ENCODE measurements around the gene DCHS2.

DCHS2 gene

DNA sequence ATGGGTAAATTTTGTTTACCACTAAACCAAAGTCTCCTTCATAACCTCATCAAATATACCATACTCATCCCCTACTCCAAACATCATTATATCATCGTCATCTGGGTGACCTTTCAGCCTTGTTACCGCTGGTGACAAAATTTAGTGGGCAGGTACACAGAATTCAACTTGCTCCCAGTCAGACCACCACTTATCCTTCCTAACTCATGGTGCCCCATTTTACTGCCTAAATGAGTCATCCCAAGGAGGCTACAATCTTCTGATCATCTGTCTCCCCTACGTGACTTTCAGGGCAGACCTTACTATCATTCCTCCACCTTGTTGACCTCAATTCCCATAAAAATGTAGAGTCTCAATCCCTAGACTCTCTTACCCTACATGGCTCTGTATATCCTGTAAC lies 49.6 kb downstream of the DCHS2 start:
- DNase-seq: no peak

DNA sequence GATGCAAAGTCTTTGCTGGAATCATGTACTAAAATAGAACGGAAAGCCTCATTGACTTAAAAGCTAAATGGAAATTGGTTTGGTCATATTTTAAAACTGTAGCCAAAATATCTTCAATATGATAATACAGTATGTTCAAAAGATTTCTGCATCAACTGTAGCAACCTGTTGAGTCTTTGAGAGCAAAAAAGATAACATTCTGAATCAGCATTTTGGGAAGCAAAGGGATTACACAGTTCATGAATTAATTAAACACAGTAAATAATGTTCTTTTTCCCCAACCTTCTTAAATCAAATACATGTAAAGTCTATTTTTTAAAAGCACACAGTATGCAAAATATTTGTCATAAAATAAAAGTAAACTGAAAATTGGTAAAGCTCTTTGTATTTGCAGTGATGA lies 50.5 kb downstream of the DCHS2 start:
- DNase-seq: no peak

DNA sequence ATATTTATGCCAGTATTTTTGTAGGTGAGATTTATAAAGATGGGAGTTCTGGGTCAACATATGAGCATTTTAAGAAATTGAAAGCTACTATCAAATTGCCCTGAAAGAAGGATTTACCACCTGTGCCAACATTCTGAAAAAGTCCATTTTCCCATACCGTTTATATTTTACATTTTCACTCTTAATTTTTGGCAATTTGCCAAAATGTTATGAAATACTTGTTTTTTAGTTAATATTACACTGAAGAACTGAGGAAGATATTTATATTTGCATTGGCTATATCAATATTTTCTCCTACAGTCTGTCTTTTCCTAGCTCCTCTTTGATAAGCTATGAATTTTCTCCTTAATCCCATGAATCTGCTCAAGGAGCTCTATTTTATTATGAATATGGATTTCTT lies 52.4 kb downstream of the DCHS2 start:
- no peak for DNase-seq

DNA sequence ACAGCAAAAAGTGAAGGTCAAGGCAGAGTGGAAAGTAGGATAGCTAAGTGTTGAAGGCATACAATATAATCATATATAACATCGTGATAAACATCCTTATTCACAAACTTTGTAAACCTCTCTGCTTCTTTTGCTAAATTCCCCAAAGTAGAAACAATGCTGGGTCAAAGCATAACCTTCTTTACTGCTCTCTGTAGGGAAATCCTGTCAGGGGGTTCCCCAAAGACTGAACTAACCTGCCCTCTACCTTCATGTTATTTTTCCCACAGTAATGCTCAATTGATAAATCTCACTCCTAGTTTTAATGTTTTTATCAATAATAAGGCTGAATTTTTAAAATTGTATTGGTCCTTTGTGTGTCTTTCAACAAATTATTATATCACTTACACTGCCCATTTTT lies 55.7 kb downstream of the DCHS2 start:
- no peak for DNase-seq

DNA sequence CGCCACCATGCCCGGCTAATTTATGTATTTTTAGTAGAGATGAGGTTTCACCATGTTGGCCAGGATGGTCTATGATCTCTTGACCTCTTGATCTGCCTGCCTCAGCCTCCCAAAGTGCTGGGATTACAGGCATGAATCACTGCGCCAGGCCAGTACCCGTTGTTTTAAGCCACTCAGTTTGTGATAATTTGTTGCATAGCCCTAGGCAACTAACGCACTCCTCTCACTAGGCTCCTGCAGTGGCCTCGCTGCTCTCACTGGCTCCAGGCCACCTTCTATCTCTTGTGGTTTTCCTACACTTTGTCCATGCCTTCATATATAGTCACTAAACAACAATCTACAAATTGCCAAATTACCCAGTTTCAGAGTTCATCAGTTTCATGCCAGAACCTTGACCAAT lies 58.1 kb downstream of the DCHS2 start:
- no peak for DNase-seq

DNA sequence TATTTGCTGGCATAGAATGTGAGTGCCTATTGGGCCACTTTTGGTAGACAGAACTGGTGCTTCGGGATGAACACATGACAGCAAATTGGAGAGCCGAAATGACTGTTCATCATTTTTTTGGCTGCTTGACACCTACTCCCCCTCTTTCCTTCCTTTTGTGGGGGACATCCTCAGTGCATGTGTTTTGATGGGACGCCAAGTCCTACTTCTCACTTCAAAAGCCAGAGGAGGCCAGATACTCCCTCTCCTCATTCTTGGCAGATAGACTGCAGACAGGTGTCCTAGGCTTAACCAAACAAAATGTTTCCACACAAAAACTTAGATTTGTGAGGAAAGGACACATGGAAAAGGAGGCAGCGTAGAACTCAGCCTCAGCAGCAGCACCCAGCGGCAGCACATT lies 62.4 kb downstream of the DCHS2 start:
- DNase-seq: no peak

DNA sequence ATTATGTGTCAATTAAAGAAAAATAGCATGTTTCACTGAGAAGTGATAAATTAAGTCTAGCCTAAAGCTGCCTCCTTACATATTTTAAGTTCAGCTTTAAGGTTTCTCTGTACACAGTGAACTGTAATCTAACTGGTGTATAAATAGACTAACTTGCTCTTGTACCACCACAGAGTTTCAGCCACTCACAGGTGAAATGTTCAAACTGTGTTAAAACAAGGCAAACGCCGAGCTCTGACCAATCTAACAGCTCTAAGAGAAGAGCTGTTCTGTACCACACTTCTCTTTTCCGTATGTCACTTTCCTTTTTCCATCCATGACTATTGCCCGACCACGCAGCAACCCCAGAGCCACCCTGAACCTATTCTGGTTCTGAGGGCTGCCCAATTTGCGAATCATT lies 64.5 kb downstream of the DCHS2 start:
- no peak for DNase-seq

DNA sequence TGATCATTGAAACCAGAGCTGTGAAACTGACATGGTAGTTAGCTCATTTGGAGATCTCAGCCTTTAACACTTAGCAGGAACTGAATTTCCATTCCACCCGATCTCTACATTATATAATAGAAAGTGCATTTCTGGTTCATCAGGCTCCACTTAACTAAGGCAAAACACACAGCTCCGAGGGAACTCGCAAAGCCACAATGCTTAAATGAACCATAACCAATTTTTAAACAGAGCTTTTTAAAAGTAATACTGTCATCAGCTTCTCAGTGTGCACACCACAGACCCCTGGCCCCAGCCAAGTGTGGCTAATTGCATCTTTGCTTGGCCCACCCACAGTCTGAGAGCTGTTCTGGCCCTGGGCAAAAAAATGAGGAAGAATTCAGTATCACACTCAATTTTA lies 66.1 kb downstream of the DCHS2 start:
- no peak for DNase-seq

DNA sequence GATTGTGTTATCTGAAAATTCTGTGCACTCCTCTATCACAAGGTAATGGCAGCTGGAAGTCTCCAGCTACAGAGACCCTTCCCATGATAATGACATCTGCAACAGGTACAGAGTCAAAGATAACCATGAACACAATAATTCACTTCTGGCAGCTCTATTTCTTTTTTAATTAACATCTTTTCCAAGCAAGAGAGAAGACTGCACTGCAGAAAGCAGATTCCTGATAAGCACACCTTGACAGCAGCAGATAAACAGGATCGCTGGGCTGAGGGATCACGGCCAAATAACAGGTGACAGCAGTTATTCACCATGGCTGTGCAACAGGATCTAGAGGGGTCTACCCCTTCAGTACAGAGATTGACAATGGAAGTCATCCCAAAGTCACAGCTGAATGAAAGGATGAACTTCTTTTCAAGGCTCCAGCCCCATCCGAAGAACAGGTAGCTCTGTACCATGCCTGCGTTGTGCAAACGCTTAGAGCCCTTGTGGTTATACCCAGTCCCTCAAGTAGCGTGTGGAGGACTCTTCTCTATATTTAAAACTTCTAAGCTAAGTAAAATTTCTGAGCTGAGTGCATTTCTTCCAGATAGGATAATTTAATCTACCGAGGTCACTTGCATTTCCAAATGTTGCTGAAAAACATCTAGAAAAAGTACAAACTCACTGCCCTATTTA lies 66.7 kb downstream of the DCHS2 start:
- no peak for DNase-seq

DNA sequence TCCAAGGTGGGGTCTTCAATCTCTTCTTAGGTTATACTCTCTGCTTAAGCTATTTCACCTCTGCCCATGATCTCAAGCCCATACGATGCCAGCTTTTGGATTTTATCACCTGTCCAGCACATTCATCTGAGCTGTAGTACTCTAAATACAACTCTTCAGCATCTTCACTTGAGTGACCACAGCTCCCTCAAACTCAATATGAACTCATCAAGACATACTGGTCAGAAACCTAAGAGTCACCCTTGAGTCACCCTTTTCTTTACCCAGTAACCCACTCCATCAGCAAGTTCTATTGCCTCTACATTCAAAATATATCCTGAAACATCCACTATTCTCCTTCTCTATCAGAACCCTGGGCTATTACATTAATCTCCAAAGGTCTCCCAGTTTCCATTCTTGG lies 69.4 kb downstream of the DCHS2 start:
- no peak for DNase-seq

DNA sequence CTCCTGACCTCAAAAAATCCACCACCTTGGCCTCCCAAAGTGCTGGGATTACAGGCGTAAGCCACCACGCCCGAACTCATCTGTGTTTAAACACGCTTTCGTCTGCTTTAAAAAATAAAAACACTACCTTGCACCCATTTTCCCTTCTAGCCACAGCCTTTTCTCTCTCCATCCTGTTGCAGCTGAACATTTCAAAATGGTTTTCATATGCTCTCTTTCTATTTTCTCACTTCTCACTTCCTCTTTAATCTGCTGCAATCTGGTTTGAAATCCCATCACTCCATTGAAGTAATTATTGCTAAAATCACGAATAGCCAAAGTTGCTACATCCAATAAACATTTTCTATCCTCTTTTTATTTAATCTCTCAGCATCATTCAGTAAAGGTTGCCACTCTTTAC lies 70.0 kb downstream of the DCHS2 start:
- DNase-seq: no peak

DNA sequence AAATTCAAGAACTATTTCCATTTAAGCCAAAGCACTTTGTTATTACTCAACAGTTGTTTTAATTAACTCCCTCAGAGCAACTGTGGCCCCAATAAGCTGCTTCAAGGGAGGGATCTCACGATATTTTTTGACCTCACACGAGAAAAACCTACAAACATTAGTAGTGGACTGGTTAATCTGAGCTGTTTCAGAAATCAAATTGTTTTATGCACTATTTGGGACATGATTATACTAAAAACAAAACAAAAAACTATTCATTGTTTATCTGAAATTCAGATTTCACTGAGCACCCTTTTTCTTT lies 74.3 kb downstream of the DCHS2 start:
- DNase-seq: no peak

DNA sequence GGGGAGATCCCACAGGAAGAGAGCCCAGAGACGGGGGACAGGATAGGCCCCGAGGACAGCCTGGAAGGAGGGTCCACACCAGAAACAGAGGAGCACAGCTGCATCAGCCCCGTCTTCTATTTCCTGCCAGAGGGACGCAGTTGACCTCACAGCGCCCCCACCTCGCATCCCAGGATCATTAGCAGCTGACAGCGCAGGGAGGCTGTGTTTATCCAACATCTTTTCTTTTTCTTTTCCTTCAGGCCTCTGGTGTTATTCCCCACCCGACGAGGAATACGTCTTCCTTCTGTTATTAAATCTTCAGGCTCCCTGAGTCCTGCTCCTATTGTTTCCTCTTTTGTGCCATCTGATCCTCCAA lies 75.4 kb downstream of the DCHS2 start:
- DNase-seq: peak in 5 of 14 donors; percentile 5 to 46 (median 21)

DNA sequence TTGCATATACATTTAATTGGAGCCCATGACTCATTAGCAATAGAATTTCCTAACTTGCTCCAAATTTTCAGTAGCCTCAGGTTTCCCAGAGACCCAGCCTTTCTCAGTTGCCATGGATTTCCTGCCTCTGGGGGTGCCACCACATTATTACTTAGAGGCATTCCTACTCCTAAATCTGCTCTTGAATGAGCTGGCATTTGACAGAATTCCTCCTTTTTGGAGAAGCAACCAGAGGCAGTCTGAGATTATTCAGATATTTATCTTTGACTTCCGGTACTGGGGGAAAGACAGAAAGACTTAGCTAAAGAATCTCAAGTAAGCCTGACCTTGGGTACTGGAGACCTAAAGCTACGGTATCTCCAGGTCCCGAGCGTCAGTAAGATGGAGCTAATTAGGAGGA lies 76.3 kb downstream of the DCHS2 start:
- no peak for DNase-seq

DNA sequence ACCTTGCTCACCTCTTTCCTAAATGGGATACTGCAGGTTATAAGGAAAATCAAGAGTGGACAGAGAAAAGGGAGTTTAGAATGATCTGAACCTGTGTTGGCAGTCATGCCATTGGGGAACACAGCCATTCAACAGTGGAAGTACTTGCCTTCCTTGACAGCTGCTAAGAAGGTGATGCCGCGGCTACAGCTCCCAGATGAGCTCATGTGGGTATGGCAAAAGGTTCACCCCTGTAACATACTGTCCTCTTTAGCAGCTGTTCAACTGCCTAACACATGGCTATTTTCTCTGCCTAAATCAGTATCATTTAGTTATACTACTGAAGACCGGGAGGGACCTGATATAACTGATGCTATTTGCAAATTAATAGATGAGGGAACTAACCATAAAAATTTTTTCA lies 76.8 kb downstream of the DCHS2 start:
- DNase-seq: no peak

DNA sequence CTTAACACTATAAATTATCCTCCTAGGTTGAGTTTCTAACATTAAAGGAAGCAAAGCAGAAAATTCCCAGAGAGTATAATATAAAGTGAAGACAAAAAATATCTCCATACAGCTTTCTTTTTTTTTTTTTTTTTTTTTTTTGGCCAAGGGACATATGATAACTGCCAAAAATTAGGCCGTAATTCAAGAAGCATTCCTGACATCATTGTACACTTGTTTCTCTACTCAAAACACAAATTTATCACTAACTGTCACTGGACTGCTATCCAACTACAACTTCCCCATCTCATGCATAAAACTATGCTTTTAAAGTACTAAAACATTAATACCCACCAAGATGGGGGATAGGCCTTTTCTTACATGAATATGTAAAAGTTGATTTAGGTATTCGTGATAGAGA lies 77.2 kb downstream of the DCHS2 start:
- DNase-seq: no peak

DNA sequence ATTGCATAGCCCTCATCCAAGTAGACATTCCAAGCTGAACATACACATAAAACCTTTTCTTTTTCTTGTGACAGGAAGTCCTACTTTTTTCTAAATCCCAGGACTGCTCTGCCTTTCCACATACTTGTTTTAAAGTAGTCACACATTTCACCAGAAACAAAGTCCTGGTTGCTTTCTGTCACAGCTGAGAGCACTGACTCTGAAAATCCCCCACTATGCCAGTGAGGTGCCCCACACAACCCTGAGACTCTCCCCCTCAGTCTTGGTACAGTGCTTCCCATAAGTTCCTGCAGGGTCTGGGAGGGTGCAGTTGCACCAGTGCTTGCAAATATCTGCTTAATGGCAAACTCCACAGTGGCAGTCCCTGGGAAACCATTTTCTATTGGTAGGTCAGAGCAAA lies 84.2 kb downstream of the DCHS2 start:
- DNase-seq: no peak

DNA sequence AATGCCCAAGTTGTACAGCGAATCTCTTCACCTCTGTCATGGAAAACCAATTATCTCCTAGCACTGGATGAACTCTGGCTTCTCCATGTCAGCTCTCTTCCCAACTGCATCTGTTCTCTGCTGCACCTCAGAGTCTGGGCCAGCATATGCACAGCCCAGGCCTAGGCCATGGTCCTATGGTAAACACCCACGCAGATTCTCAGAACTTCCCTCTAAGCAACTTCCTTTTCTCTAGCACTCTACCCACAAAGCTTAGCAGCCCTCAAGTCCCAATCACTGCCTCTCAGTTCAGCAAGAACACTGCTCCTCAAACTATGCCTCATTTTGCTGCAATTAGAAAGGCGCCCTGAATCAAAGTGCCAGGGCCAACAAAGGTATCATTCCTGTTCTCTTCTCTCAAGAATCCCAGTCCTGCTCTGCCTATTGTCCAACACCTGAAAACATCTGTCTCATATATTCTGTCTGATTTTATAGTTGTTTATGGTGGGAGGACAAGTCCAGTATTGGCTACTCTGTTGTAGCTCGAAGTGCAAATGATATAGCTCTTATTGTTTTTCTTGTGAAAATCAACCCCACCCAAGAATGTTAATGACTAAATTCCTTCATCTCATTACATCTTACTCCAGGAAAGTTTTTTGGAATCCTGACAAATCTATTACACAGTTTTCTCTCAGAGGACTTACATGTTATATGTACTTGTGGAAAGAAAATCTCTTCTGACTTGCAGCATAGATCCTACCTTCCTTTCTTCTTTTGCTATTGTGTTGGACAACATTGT lies 85.4 kb downstream of the DCHS2 start:
- no peak for DNase-seq

DNA sequence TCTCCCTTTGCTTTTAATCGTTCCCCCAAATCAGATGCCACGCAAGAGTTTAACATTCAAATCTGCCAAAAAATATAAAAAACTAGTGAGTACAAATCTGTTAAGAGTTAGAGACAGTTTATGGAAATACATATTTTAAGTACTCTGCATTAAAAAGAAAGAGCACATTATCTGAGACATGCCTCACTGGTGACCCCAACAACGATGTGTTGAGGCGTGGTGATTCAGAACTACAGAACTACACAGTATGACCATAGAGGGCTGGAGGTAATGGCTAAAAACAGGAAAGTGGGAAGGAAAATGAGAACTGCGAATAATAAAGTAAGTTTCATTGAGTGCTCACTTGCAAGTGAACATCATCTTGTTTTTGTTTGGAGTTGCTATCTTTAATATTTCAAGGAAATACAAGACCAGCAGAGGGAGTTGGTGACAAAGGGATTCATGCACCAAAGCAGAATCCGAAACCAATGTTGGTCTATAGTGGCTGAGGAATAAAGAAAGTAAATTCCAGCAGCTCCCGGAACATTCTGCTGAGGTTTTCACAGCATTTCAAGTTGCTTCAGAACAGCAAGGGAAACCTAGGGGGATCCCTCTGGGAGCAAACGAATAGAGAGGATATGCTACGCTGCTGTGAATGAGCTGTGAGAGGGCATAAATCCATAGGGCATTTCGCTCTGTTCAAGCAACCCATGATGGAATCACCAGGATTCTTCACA lies 92.2 kb downstream of the DCHS2 start:
- DNase-seq: no peak

DNA sequence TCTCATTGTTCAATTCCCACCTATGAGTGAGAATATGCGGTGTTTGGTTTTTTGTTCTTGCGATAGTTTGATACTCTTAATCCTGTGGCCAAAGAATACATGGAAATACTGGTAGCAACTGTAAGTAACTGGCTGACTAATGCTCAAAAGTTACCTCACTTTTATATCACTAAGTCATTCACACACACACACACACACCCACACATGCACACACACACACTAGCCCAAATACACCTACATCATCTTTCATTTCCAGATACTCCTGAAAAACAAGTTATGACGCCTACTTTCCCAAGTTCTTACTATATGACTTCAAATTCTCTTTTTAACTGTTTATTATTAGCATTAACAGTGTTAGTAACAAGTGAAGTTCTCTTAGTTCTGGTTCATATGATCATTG lies 101.3 kb downstream of the DCHS2 start:
- DNase-seq: no peak

DNA sequence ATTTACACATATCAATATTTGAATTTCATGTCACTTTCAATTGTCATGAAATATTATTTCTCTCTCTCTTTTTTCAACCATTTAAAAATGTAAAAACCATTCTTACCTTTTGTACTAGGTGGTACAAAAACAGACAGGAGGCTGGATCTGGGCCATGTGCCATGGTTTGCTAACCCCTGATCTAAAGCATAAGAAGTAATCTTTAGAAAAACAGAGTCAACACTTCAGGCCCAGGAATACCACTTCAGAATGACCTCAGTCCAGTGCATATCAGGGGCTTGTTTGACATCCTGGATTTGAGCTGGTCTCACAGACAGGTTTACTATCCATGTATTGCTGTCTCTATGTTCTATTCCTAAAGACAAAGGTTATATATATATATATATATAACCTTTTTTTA lies 102.5 kb downstream of the DCHS2 start:
- no peak for DNase-seq

DNA sequence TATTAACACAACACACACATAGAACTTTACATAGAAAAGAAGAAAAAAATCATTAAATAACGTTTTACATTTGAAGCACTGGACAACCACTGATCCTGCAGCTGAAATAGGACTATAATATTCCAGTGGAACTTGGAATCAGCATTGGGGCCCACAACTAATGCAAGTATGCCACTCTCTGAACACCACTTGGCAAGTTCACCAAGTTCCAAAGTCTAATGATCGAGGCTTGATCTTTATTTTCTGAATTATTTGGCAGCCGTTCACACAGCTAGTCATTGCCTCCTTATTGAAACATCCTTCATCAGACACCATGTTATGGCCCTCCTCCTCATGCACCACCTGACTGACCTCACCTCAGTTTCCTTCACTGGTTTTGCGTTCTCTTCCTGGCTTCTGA lies 107.6 kb downstream of the DCHS2 start:
- no peak for DNase-seq

DNA sequence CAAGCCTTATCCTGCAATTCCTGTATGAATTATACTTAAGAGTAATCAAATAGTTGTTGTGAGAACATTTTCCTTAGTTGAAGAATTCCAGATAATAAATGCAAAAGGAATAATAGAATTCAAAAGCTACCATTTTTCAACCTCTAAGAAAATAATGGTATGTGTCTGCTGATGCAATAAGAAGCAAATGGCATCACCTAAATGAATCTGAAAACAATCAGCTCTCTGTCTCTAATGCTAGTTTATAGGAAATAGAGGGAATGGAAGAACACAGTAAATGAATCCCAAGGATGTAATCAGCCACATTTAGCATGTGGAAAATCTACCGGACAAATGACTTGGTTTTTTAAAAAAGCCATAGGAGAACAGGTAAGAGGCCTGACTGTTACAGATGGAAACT lies 115.1 kb downstream of the DCHS2 start:
- DNase-seq: no peak

DNA sequence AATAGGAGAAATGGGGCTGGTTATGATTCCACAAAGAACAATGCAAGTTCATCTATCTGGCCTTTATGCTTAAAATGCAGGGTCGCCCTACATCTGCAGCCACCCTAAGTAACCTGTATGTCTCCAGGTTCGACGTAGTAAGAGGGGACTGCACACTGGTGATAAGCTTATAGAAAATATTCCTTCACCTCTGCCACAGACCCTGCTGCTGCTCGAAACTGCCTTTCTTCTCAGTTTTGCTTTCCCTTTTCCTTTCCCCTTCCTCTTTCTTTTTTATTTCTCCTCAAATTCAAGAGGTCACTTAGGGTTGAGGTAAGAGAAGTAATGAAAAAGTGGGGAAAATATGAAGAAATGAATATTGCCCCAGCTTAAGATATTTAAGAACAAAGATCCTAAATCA lies 123.5 kb downstream of the DCHS2 start:
- DNase-seq: no peak

All from C1 segment of cervical spinal cord (tissue), 14 donors.